B cell (primary cell): Measurements from ENCODE around the gene TEC. TPM values are rescaled to one million over a fixed set of nuclear protein-coding genes. Genes with fewer than 3 reads are reported as not detected.

Experiments
- ATAC-seq: fragments of 200-7000 bp; cut with Tn5 transposase; one replicate; pipeline ENCODE4 v1.10.0; 2021; ENCODE audit warnings: low read depth, mild to moderate bottlenecking, moderate number of reproducible peaks, moderate library complexity
- CTCF ChIA-PET: fragments of 350-600 bp; sonication (Branson Sonifier 250); formaldehyde crosslinking; loops from one replicate; lab custom pipeline; 2021; ENCODE audit warnings: antibody characterized with exemption, inconsistent platforms; lab: Charles Lee
- POLR2A ChIA-PET: fragments of 350-600 bp; sonication (Branson Sonifier 250); formaldehyde crosslinking; loops from one replicate; lab custom pipeline; 2021; ENCODE audit warnings: antibody characterized with exemption; lab: Charles Lee
- DNase-seq: peaks from one replicate; pipeline ENCODE4 v3.0.0; 2013
- H2AFZ ChIP-seq: 2 replicates; pipeline ENCODE4 v1.6.1; 2012; ENCODE audit warnings: mild to moderate bottlenecking, low read depth, low read length; ENCODE audit not compliant: insufficient read depth, poor library complexity, severe bottlenecking
- H3K27ac ChIP-seq, 2 donors: 1 replicate in 1 of 2; 2 replicates in 1 of 2; pipeline ENCODE4 v1.5.1; 2012 to 2013; ENCODE audit warnings: low read length in 2 of 2, mild to moderate bottlenecking in 2 of 2, moderate library complexity in 1 of 2
- H3K27me3 ChIP-seq, 4 experiments: fragments of 200-600 bp in 1 of 4; sonication (generic) in 1 of 4; replicated peaks in 1 of 4; 1 replicate in 2 of 4; 2 replicates in 2 of 4; pipeline versions ENCODE4 v1.6.1 to v1.7.0; 2013 to 2016; ENCODE audit warnings: low read length in 3 of 4, mild to moderate bottlenecking in 2 of 4, mixed read lengths in 1 of 4, moderate library complexity in 1 of 4; ENCODE audit not compliant: insufficient read depth in 4 of 4, control insufficient read depth in 3 of 4; ENCODE audit errors: control extremely low read depth in 1 of 4
- H3K36me3 ChIP-seq, 2 experiments: replicated peaks in 1 of 2; 1 replicate in 1 of 2; 2 replicates in 1 of 2; pipeline versions ENCODE4 v1.6.1 to v1.7.1; 2013; ENCODE audit warnings: low read length in 1 of 2; ENCODE audit not compliant: insufficient read depth in 2 of 2, control insufficient read depth in 1 of 2; ENCODE audit errors: control extremely low read depth in 1 of 2, extremely low read depth in 1 of 2
- H3K4me1 ChIP-seq, 2 donors: fragments of 200-600 bp in 1 of 2; sonication (generic) in 1 of 2; 1 replicate in 1 of 2; 2 replicates in 1 of 2; pipeline versions ENCODE4 v1.5.1 to v1.6.1; 2013 to 2017; ENCODE audit warnings: low read length in 2 of 2; ENCODE audit not compliant: control insufficient read depth in 2 of 2, insufficient read depth in 2 of 2
- H3K4me2 ChIP-seq: replicated peaks from 2 replicates; pipeline ENCODE3; 2012; ENCODE audit warnings: mild to moderate bottlenecking, low read depth, low read length; ENCODE audit not compliant: poor library complexity, severe bottlenecking
- H3K4me3 ChIP-seq, 5 experiments: fragments of 200-600 bp in 1 of 5; sonication (generic) in 1 of 5; 1 replicate in 3 of 5; 2 replicates in 2 of 5; pipeline versions ENCODE4 v1.5.1 to v1.7.0; 2011 to 2016; ENCODE audit warnings: low read length in 4 of 5, mild to moderate bottlenecking in 4 of 5, low read depth in 2 of 5, control low read depth in 1 of 5, moderate library complexity in 1 of 5; ENCODE audit not compliant: insufficient read depth in 1 of 5; ENCODE audit errors: control extremely low read depth in 1 of 5, extremely low read depth in 1 of 5
- H3K79me2 ChIP-seq: fragments of 200-600 bp; sonication (generic); one replicate; pipeline ENCODE4 v1.6.0; 2016; ENCODE audit warnings: low read length; ENCODE audit not compliant: control insufficient read depth, insufficient read depth
- H3K9ac ChIP-seq: fragments of 200-600 bp; sonication (generic); 2 replicates; pipeline ENCODE4 v1.6.1; 2017; ENCODE audit warnings: mild to moderate bottlenecking, low read length, moderate library complexity
- H3K9me3 ChIP-seq, 3 donors: one replicate each; pipeline versions ENCODE4 v1.6.1 to v1.7.1; 2013; ENCODE audit warnings: low read length in 2 of 3; ENCODE audit not compliant: control insufficient read depth in 2 of 3, insufficient read depth in 1 of 3; ENCODE audit errors: control extremely low read depth in 1 of 3
- H4K20me1 ChIP-seq: 2 replicates; pipeline ENCODE4 v1.6.0; 2012; ENCODE audit warnings: mild to moderate bottlenecking, low read length; ENCODE audit not compliant: insufficient read depth, control insufficient read depth, poor library complexity, severe bottlenecking
- H3K27ac Mint-ChIP-seq: one replicate; pipeline ENCODE4 v1.8.0; 2021; ENCODE audit warnings: mixed read lengths
- H3K27me3 Mint-ChIP-seq: one replicate; pipeline ENCODE4 v1.8.0; 2021; ENCODE audit warnings: mixed read lengths
- H3K4me1 Mint-ChIP-seq: one replicate; pipeline ENCODE4 v1.8.0; 2021; ENCODE audit warnings: mixed read lengths
- H3K4me3 Mint-ChIP-seq: one replicate; pipeline ENCODE4 v1.8.0; 2021; ENCODE audit warnings: mixed read lengths
- H3K9me3 Mint-ChIP-seq: one replicate; pipeline ENCODE4 v1.8.0; 2022; ENCODE audit warnings: mixed read lengths; ENCODE audit not compliant: insufficient read depth
- CTCF ChIP-seq: fragments of 200-600 bp; IDR thresholded peaks from one replicate; pipeline ENCODE4 v1.8.0; 2022; ENCODE audit warnings: antibody characterized with exemption, mild to moderate bottlenecking
- EZH2 ChIP-seq: IDR thresholded peaks from 2 replicates; pipeline ENCODE4 v1.6.1; 2012; ENCODE audit warnings: borderline replicate concordance, low read depth, mild to moderate bottlenecking, moderate library complexity, low read length; ENCODE audit not compliant: insufficient read depth, poor library complexity, severe bottlenecking
- WGBS: methylation state at CpG from one replicate; pipeline ENCODE4 v1.1.5; 2013; ENCODE audit warnings: missing lambda C conversion rate; ENCODE audit not compliant: insufficient coverage; 5-methylcytosine and 5-hydroxymethylcytosine counted together
- intact Hi-C: fragments of 100-400 bp; cut with micrococcal nuclease; formaldehyde crosslinking; loops from one replicate; pipeline ENCODE4 v1.10.0; 2022
- polyA plus RNA-seq: library from polyadenylated mRNA; depleted of rRNA; stranded (reverse); fragments of >200 nt; gene quantifications from 2 replicates; pipeline ENCODE4 v1.2.3, GENCODE V29; 2012
- total RNA-seq, 2 donors: library from RNA; stranded (reverse); fragments of 120-200 nt in 1 of 2; gene quantifications; 1 replicate in 1 of 2; 2 replicates in 1 of 2; pipeline versions ENCODE4 v1.2.3 to v1.2.4, GENCODE V29; 2013 to 2022

The TEC gene
- total and polyA plus RNA-seq, 2 donors (not counting 1 experiment from before 2014, with no cell fraction given), result 2.0 to 8.3 TPM

GRCh38 chr4:48149827-48150370, 119.7 kb downstream of the TEC start:
- Histone ChIP-seq H3K27me3 (no peaks in the 10 kb centered on the region), H2AFZ (no peak overlapping the region), H3K4me3 (no peak overlapping the region), H3K36me3 (peaks cover 0 to 27% of the 10 kb centered on the region in 2 experiments), H3K27ac (no peak overlapping the region), H3K79me2 (no peaks in the 10 kb centered on the region), H3K4me1 (no peaks in the 10 kb centered on the region), H3K9me3 (peaks cover 0 to 13% (median 0%) of the 10 kb centered on the region in 3 donors), H4K20me1 (no peaks in the 10 kb centered on the region), H3K9ac (no peak overlapping the region), H3K4me2 (no peak overlapping the region)
- Mint-ChIP-seq H3K4me1 (no peaks in the 10 kb centered on the region), H3K9me3 (peaks cover 9% of the 10 kb centered on the region), H3K4me3 (no peak overlapping the region), H3K27me3 (no peaks in the 10 kb centered on the region), H3K27ac (no peak overlapping the region)
- ATAC-seq (no peak), DNase-seq (no peak)
- CTCF ChIA-PET, result interaction anchor here (1.0 to 1.4 kb wide), 2 partner anchors 22 to 125 kb away, joined by 3 to 6 read pairs; no protein-coding TSS in a partner anchor
- intact Hi-C loops, result loop anchor here (10.0 kb wide), 1 partner anchor 45 kb away; no protein-coding TSS in a partner anchor
- no peak for TF ChIP-seq CTCF
- TF ChIP-seq EZH2, result no peak
- POLR2A ChIA-PET, result no interaction called here
- WGBS, result 98% methylated on average over 3 of the region's 3 CpGs

- no peak for ATAC-seq
- H3K27ac Mint-ChIP-seq, result no peak overlapping the region
- ChIA-PET POLR2A (no interaction called here), CTCF (no interaction called here)
- H3K9me3 ChIP-seq, result no peaks in the 10 kb centered on the region
- no peaks in the 10 kb centered on the region for H3K4me1 ChIP-seq
- no peaks in the 10 kb centered on the region for H3K27me3 ChIP-seq
- no peaks in the 10 kb centered on the region for H3K4me1 Mint-ChIP-seq
- intact Hi-C loops, result loop anchor here (10.0 kb wide), 1 partner anchor 47 kb away; no protein-coding TSS in a partner anchor
- no peaks in the 10 kb centered on the region for H4K20me1 ChIP-seq
- no peak for DNase-seq
- no peak overlapping the region for H2AFZ ChIP-seq
- no peak overlapping the region for H3K9ac ChIP-seq
- H3K36me3 ChIP-seq, result peaks cover 0 to 25% of the 10 kb centered on the region in 2 experiments
- no peak overlapping the region for H3K4me3 ChIP-seq
- H3K4me2 ChIP-seq, result no peak overlapping the region
- H3K27me3 Mint-ChIP-seq, result no peaks in the 10 kb centered on the region
- no peaks in the 10 kb centered on the region for H3K9me3 Mint-ChIP-seq
- H3K27ac ChIP-seq, result no peak overlapping the region
- TF ChIP-seq EZH2, result no peak
- no peak for TF ChIP-seq CTCF
- no CpG with 5 or more reads among the region's 1 CpG for WGBS
- H3K79me2 ChIP-seq, result no peaks in the 10 kb centered on the region
- no peak overlapping the region for H3K4me3 Mint-ChIP-seq
Observed at GRCh38 chr4:48147621-48148020, 122.0 kb downstream of the TEC start.
